ENCODE results near the gene TTF2. TPM values are rescaled to one million over a fixed set of nuclear protein-coding genes. Genes with fewer than 3 reads are reported as not detected.

TTF2 gene
- total and polyA plus RNA-seq, 9 of the 15 experiments (the other 6 are each of a cell fraction or from before 2014, with no cell fraction given), result 9.4 to 71.1 (median 42.1) TPM

DNA sequence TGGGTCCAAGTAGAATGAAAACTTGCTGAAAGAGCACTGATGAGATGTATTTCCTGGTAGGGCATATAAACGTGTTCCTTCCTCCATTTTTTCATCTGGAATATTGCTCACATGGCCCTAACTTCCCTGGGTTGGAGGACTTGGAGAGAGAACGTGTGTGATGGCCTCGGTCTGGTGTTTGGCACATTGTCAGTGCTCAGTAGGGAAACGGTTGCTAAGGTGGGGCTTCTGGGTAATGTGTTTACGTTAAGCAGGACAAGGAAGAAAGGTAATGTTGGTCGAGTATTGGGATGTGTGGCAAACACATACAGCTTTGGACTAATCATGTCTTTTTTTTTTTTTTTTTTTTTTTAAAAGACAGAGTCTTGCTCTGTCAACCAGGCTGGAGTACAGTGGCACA is 6.2 kb downstream of the TTF2 start:
- TF ChIP-seq ZNF76 (CRISPR knock-in tag; IDR thresholded peaks at IDR 0.05; ENCODE audit: borderline replicate concordance) (no peak), ZKSCAN3 (CRISPR knock-in tag; IDR thresholded peaks at IDR 0.05) (no peak), ZNF165 (CRISPR knock-in tag; IDR thresholded peaks at IDR 0.05; ENCODE audit: borderline replicate concordance) (no peak), NFE2L1 (tag; IDR thresholded peaks at IDR 0.05; ENCODE audit: borderline replicate concordance, low read depth) (no peak), ZSCAN29 (IDR thresholded peaks at IDR 0.05) (no peak), PTTG1 (tag; IDR thresholded peaks at IDR 0.05; ENCODE audit: low read depth) (no peak), SMAD1 (IDR thresholded peaks at IDR 0.05; ENCODE audit: low read depth, low read length, partially characterized antibody) (no peak), TAF7 (tag; IDR thresholded peaks at IDR 0.05) (no peak), ZNF785 (CRISPR knock-in tag; IDR thresholded peaks at IDR 0.05) (no peak), NCOA1 (IDR thresholded peaks at IDR 0.05; ENCODE audit: low read depth) (no peak), ARNT (IDR thresholded peaks at IDR 0.05) (no peak), RBFOX2 (IDR thresholded peaks at IDR 0.05; ENCODE audit: low read depth, low read length) (no peak), KDM1A (IDR thresholded peaks at IDR 0.05) (no peak), ZNF57 (CRISPR knock-in tag; IDR thresholded peaks at IDR 0.05) (no peak), ESRRB (CRISPR knock-in tag; IDR thresholded peaks at IDR 0.05; ENCODE audit: borderline replicate concordance) (no peak), CBFB (CRISPR knock-in tag; IDR thresholded peaks at IDR 0.05) (no peak), EZH2 (IDR thresholded peaks at IDR 0.05; ENCODE audit: borderline replicate concordance, low read depth, low read length) (no peak), CBX3 (IDR thresholded peaks at IDR 0.05; ENCODE audit: borderline replicate concordance in 1 of 2, low read length in 2 of 2) (no peak)
- TF ChIP-seq, protein P1, sequence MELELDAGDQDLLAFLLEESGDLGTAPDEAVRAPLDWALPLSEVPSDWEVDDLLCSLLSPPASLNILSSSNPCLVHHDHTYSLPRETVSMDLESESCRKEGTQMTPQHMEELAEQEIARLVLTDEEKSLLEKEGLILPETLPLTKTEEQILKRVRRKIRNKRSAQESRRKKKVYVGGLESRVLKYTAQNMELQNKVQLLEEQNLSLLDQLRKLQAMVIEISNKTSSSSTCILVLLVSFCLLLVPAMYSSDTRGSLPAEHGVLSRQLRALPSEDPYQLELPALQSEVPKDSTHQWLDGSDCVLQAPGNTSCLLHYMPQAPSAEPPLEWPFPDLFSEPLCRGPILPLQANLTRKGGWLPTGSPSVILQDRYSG (tag; conservative IDR thresholded peaks at IDR 0.05; ENCODE audit: low read depth), result no peak
- 67% methylated on average over 4 of the region's 6 CpGs for WGBS (ENCODE audit: insufficient coverage, low coverage, missing lambda C conversion rate)
- Histone ChIP-seq H3K27me3 (ENCODE audit: control insufficient read depth in 2 of 2, insufficient read depth in 2 of 2, low read length in 2 of 2) (no peaks in the 10 kb centered on the region), H3K4me2 (ENCODE audit: insufficient read depth, low read length) (no peak overlapping the region), H2AFZ (ENCODE audit: low read depth, low read length) (no peak overlapping the region), H3K4me3 (no peak overlapping the region), H3K9ac (ENCODE audit: insufficient read depth in 1 of 2, low read depth in 2 of 2, low read length in 2 of 2) (no peak overlapping the region), H3K36me3 (ENCODE audit: control insufficient read depth, insufficient read depth, low read length) (peaks cover 80% of the 10 kb centered on the region), H3K27ac (ENCODE audit: extremely low read depth, low read depth, low read length) (no peak overlapping the region), H3K9me3 (replicated peaks; ENCODE audit: control insufficient read depth, insufficient read depth, low read depth, low read length) (no peaks in the 10 kb centered on the region), H4K20me1 (replicated peaks; ENCODE audit: control insufficient read depth, insufficient read depth, low read length) (0 out of 2 replicates have a peak, but pooled peaks cover 6% of the 10 kb centered on the region), H3K9me1 (ENCODE audit: control insufficient read depth, insufficient read depth, low read length) (no peaks in the 10 kb centered on the region), H3K4me1 (replicated peaks in 1 of 2; ENCODE audit: control insufficient read depth in 2 of 2, insufficient read depth in 2 of 2, low read length in 2 of 2) (peaks cover 0 to 12% of the 10 kb centered on the region in 2 experiments; a peak in 3 of 5 replicates), H3K79me2 (ENCODE audit: control insufficient read depth, insufficient read depth, low read length) (peaks cover 22% of the 10 kb centered on the region)
- in situ Hi-C loops (cut with MboI), result no loop called here
- no peak for DNase-seq (ENCODE audit: extremely low read depth in 1 of 4, low spot score in 3 of 4)
- BruUV-seq (replicated peaks), result no TSS peak
- intact Hi-C loops (cut with micrococcal nuclease), result loop anchor here (5.0 to 10.0 kb wide), 2 partner anchors 691 to 828 kb away; no protein-coding TSS in a partner anchor
- FAIRE-seq, result no peak
- no peak for ATAC-seq
- ChIA-PET CTCF (ENCODE audit: low intra/inter-chr PET ratio) (interaction anchor here (2.2 to 4.5 kb wide), 3 partner anchors 62 to 829 kb away, joined by 8 to 44 read pairs (median 30); no protein-coding TSS in a partner anchor), POLR2A (interaction anchor here (1.8 to 2.5 kb wide), 2 partner anchors 26 to 218 kb away, joined by 6 to 9 read pairs; no protein-coding TSS in a partner anchor)

Measured in K562 (cell line).